GM12878 (cell line): ENCODE measurements around the gene FOXO3. TPM values are rescaled to one million over a fixed set of nuclear protein-coding genes. Genes with fewer than 3 reads are reported as not detected.

ENCODE experiments used
- ESRRA ChIP-seq: IDR thresholded peaks from 2 replicates; pipeline ENCODE4 v1.6.1; 2012; ENCODE audit warnings: mild to moderate bottlenecking, low read length, improper control_type of control experiment
- FOS ChIP-seq: IDR thresholded peaks from 3 replicates; pipeline ENCODE4 v1.6.1; 2011; ENCODE audit warnings: borderline replicate concordance; ENCODE audit not compliant: insufficient read length; ENCODE audit errors: extremely low read depth
- GATAD2B ChIP-seq: fragments of 450-650 bp; conservative IDR thresholded peaks from 2 replicates; pipeline ENCODE4 v1.6.1; 2017; ENCODE audit warnings: low read depth, mild to moderate bottlenecking, moderate library complexity
- NBN ChIP-seq: fragments of 450-650 bp; IDR thresholded peaks from 2 replicates; pipeline ENCODE4 v1.6.1; 2016
- RBBP5 ChIP-seq: fragments of 200-600 bp; sonication (generic); conservative IDR thresholded peaks from 2 replicates; pipeline ENCODE4 v1.6.1; 2016
- SMAD5 ChIP-seq: IDR thresholded peaks from 2 replicates; pipeline ENCODE4 v1.6.1; 2016; ENCODE audit warnings: antibody characterized with exemption, low read depth
- TCF12 ChIP-seq: IDR thresholded peaks from 2 replicates; pipeline ENCODE4 v1.6.1; 2011; ENCODE audit warnings: low read depth, mild to moderate bottlenecking, low read length
- TCF7 ChIP-seq: IDR thresholded peaks from 2 replicates; pipeline ENCODE4 v1.6.1; 2014; ENCODE audit warnings: antibody characterized with exemption, borderline replicate concordance
- ZBTB33 ChIP-seq: fragments of 450-650 bp; IDR thresholded peaks from 2 replicates; pipeline ENCODE4 v1.6.1; 2017; ENCODE audit warnings: mild to moderate bottlenecking
- ZBTB4 ChIP-seq: fragments of 450-650 bp; formaldehyde crosslinking; IDR thresholded peaks from 2 replicates; pipeline ENCODE4 v1.4.0; 2022; ENCODE audit warnings: mild to moderate bottlenecking, moderate library complexity
- ZBTB40 ChIP-seq: fragments of 450-650 bp; IDR thresholded peaks from 2 replicates; pipeline ENCODE4 v1.6.1; 2016; ENCODE audit warnings: mild to moderate bottlenecking, moderate library complexity, borderline replicate concordance
- ZNF207 ChIP-seq: fragments of 450-650 bp; IDR thresholded peaks from 2 replicates; pipeline ENCODE4 v1.6.1; 2014; ENCODE audit warnings: antibody characterized with exemption, mild to moderate bottlenecking, borderline replicate concordance
- polyA plus RNA-seq, 11 experiments: library from polyadenylated mRNA; depleted of rRNA in 4 of 11; unstranded in 6 of 11; stranded (reverse) in 5 of 11; fragments of >200 nt; fragmentation: Nextera tagmentation in 4 of 11; fragmentation: Illumina TruSeq in 1 of 11; extraction: Ambion mirVana in 4 of 11; extraction: Trizol in 1 of 11; gene quantifications; 1 replicate in 1 of 11; 2 replicates in 10 of 11; pipeline versions ENCODE4 v1.2.1 to v1.2.3, GENCODE V29; 2011 to 2016; ENCODE audit warnings: inconsistent platforms in 2 of 11, missing spikeins in 2 of 11, low read depth in 1 of 11
- total RNA-seq, 4 experiments: library from RNA; depleted of rRNA in 3 of 4; stranded (reverse); fragments of >200 nt in 3 of 4; fragmentation: Illumina TruSeq in 1 of 4; extraction: Trizol in 1 of 4; gene quantifications; 2 replicates each; pipeline versions ENCODE4 v1.2.1 to v1.2.3, GENCODE V29; 2013 to 2021
- TF ChIP-seq, protein P1 (sequence below): fragments of 450-650 bp; IDR thresholded peaks from 2 replicates; pipeline ENCODE4 v1.6.1; 2016; ENCODE audit warnings: mild to moderate bottlenecking
- TF ChIP-seq, protein P2 (sequence below): IDR thresholded peaks from 2 replicates; pipeline ENCODE4 v1.6.1; 2012; ENCODE audit warnings: low read depth, low read length, improper control_type of control experiment

The FOXO3 gene
- total and polyA plus RNA-seq, 10 of the 15 experiments (the other 5 are each of a cell fraction or from before 2014, with no cell fraction given) = 0.82 to 4.5 (median 1.7) TPM

- TF ChIP-seq NBN (no peak), ZBTB33 (no peak), GATAD2B (peak; percentile 16), ZBTB40 (no peak), ZNF207 (0 out of 2 replicates have a peak, but pooled peaks have one; percentile 48), TCF12 (no peak), ESRRA (no peak), ZBTB4 (CRISPR knock-in tag) (no peak), RBBP5 (no peak), FOS (no peak), SMAD5 (no peak), TCF7 (no peak)
- TF ChIP-seq, protein P1, sequence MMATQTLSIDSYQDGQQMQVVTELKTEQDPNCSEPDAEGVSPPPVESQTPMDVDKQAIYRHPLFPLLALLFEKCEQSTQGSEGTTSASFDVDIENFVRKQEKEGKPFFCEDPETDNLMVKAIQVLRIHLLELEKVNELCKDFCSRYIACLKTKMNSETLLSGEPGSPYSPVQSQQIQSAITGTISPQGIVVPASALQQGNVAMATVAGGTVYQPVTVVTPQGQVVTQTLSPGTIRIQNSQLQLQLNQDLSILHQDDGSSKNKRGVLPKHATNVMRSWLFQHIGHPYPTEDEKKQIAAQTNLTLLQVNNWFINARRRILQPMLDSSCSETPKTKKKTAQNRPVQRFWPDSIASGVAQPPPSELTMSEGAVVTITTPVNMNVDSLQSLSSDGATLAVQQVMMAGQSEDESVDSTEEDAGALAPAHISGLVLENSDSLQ = peak; percentile 28; the same call in 1 of the 2 replicates
- TF ChIP-seq, protein P2, sequence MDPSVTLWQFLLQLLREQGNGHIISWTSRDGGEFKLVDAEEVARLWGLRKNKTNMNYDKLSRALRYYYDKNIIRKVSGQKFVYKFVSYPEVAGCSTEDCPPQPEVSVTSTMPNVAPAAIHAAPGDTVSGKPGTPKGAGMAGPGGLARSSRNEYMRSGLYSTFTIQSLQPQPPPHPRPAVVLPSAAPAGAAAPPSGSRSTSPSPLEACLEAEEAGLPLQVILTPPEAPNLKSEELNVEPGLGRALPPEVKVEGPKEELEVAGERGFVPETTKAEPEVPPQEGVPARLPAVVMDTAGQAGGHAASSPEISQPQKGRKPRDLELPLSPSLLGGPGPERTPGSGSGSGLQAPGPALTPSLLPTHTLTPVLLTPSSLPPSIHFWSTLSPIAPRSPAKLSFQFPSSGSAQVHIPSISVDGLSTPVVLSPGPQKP = no peak
Measured at GRCh38 chr6:108559097-108559883, 1.4 kb upstream of the FOXO3 start (continued).
